ENCODE measurements around the gene KRT16.
"Not testable (repeated sequence)": the region's sequence is repeated elsewhere in the genome, so short reads cannot be mapped to it uniquely, and the experiment has no call there.

Gene KRT16

DNA sequence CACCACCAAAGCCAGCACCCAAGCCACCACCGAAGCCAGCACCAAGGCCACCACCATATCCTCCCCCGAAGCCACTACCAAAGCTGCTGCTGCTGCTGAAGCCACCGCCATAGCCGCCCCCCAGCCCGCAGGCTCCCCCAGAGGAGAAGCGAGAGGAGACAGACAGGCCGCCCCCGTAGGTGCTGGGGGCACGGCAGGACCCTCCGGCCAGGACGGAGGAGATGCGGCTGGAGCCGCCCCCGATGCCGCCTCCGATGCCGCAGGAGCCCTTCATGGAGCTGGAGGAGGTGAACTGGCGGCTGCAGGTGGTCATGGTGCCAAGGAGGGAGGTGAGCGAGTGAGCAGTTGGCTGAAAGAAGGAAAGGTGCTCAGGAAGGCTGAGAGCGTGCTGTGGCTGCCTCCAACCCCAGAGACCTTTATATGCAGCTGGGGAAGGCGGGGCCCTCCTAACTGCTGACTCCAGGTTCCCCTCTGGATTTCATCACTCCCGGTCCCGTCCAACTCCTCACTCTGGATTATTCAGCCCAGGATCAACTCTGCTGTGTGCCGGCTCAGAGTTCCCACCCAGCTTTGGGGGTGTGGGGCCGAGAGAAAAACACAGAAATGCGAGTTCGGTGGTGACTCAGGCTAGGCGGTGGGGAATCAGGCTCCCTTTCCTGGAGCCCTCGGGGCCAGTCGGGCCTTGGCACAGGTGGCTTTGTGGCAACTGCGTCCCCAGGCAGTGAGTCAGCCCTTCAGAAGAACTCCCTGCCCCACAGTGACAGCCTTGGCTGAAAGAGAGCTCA, at the start of gene KRT16:
Gene KRT16, minus strand, starts transcription at position 392 of the 785 bp plus-strand sequence. Its CDS starts 79 bp downstream, at position 313.
- peaks cover 13% of the 10 kb centered on the region for H3K27me3 Mint-ChIP-seq
- H3K4me1 Mint-ChIP-seq (ENCODE audit: low read depth); H3K4me3 Mint-ChIP-seq; H3K36me3 Mint-ChIP-seq (ENCODE audit: low read depth); H3K9me3 Mint-ChIP-seq; H3K27ac Mint-ChIP-seq: not testable (repeated sequence)

GRCh38 chr17:41660221-41660711, 47.7 kb upstream of the KRT16 start:
- H3K4me1 Mint-ChIP-seq (ENCODE audit: low read depth): peaks cover 8% of the 10 kb centered on the region
- no peaks in the 10 kb centered on the region for H3K9me3 Mint-ChIP-seq
- H3K4me3 Mint-ChIP-seq: no peak overlapping the region
- peaks cover 9% of the 10 kb centered on the region for H3K27me3 Mint-ChIP-seq
- H3K36me3 Mint-ChIP-seq (ENCODE audit: low read depth): no peaks in the 10 kb centered on the region
- no peak overlapping the region for H3K27ac Mint-ChIP-seq

GRCh38 chr17:41659427-41660212, 47.1 kb upstream of the KRT16 start:
- Mint-ChIP-seq H3K4me3 (no peak overlapping the region), H3K4me1 (ENCODE audit: low read depth) (peaks cover 8% of the 10 kb centered on the region), H3K27ac (no peak overlapping the region), H3K36me3 (ENCODE audit: low read depth) (no peaks in the 10 kb centered on the region), H3K9me3 (no peaks in the 10 kb centered on the region), H3K27me3 (peaks cover 9% of the 10 kb centered on the region)

DNA sequence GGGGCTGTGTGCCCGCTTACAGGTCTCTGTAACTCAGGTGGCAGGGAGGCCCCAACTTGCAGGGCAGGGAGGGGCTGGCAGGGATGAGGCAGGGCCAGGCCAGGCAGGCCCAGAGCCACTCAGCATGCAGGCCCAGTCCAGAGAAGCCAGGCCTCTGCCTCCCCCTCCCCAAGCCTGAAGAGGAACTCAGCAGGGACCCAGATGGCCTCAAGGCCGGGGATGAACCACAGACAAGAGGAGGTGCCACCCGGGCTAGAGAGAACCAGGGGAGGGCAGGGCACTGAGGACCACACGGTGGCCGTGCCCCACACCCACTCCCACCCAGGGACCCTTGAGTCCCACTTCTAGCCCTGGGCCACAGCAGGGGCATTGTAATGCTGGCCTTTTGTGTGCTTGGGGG, 46.3 kb upstream of the KRT16 start:
- Mint-ChIP-seq H3K27ac (no peak overlapping the region), H3K36me3 (ENCODE audit: low read depth) (no peaks in the 10 kb centered on the region), H3K9me3 (no peaks in the 10 kb centered on the region), H3K27me3 (peaks cover 6% of the 10 kb centered on the region), H3K4me1 (ENCODE audit: low read depth) (peaks cover 8% of the 10 kb centered on the region), H3K4me3 (no peak overlapping the region)

DNA sequence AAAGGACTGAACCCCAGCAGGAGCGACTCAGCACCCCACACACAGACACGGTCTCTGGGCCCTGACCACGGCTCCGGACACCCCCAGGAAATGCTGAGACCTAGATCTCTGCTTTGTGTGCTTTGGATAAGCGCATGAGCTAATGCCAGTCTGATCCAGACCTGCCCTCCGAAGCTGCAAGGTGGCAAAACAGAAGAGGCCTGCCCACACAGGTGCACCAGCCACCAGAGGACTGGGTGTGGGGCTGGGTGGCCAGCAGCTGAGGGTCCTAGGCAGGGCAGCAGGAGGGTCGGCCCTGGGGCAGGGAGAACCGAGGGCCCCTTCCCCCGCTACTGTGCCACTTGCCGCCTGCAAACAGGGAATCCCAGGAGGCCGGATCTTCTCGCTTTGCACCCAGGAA, 45.4 kb upstream of the KRT16 start:
- Mint-ChIP-seq H3K36me3 (ENCODE audit: low read depth) (no peaks in the 10 kb centered on the region), H3K27ac (no peak overlapping the region), H3K4me1 (ENCODE audit: low read depth) (peaks cover 4% of the 10 kb centered on the region), H3K9me3 (no peaks in the 10 kb centered on the region), H3K4me3 (no peak overlapping the region), H3K27me3 (no peaks in the 10 kb centered on the region)

GRCh38 chr17:41657176-41657754, 44.7 kb upstream of the KRT16 start:
- Mint-ChIP-seq H3K27me3 (no peaks in the 10 kb centered on the region), H3K9me3 (no peaks in the 10 kb centered on the region), H3K4me3 (no peak overlapping the region), H3K36me3 (ENCODE audit: low read depth) (no peaks in the 10 kb centered on the region), H3K27ac (no peak overlapping the region), H3K4me1 (ENCODE audit: low read depth) (peaks cover 4% of the 10 kb centered on the region)

DNA sequence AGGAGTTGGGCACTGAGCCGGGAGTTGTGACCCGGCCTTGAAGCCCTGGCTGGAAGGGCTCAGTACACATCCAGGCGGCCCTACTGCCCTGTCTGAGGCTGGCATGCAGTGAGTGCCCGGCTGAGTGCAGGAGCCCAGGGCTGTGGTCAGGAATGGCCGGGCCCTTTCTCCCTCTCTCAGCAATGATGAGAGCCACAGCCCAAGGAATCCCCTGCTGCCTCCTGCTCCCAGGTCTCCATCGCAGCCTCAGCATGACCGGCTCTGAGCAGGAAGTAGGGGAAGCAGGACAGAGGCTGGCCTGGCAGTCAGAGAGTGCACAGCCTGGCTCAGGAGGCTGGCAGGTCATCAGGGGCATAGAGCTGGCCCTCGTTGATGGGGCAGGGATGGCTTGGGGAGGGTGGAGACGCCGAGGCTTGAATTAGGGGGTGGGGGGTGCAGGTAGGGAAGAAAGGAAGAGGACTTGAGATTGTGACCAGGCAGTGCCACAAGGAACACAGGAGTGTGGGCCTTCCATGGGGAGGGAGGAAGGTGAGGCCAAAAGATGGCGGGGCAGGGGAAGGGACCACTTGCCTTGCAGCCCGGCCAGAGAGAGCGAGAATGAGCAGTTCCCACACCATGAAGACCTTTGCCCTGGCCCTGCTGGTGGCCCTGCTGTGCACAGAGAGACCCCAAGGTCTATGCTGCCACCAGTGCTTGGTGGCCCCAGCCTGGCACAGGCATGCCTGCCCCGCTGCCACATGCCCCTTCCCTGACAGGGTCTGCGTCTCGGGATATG, 43.9 kb upstream of the KRT16 start:
- Mint-ChIP-seq H3K9me3 (no peaks in the 10 kb centered on the region), H3K27ac (no peak overlapping the region), H3K4me3 (no peak overlapping the region), H3K36me3 (ENCODE audit: low read depth) (no peaks in the 10 kb centered on the region), H3K4me1 (ENCODE audit: low read depth) (peaks cover 4% of the 10 kb centered on the region), H3K27me3 (no peaks in the 10 kb centered on the region)

DNA sequence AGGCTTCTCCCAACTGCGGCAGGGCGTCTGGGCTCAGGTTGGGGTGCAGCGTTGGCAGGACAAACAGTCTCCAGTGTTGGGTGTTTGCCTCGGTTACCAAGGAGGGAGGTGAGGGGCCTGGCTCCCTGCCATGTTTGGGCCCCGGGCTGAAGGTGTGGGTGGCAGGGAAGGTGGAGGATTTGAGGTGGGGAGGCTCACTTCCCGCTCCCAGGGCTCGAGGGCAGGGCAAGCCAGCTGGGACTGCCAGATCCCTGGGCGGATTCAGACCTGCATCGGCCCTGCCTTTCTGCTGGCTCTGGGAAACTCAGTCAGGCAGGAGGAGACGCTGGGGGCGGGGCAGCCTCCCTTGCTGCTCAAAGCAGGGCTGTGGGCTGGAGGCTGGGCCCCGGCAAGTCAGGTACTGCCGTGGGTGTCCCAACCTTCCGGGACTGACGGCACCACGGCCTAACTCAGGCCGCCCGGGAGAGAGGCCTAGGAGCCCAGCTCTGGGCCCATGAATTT, 43.1 kb upstream of the KRT16 start:
- no peaks in the 10 kb centered on the region for H3K36me3 Mint-ChIP-seq (ENCODE audit: low read depth)

GRCh38 chr17:41654678-41655607, 42.4 kb upstream of the KRT16 start:
- Mint-ChIP-seq H3K36me3 (ENCODE audit: low read depth) (no peaks in the 10 kb centered on the region), H3K4me3 (no peak overlapping the region), H3K9me3 (no peaks in the 10 kb centered on the region), H3K27ac (no peak overlapping the region), H3K27me3 (no peaks in the 10 kb centered on the region), H3K4me1 (ENCODE audit: low read depth) (peaks cover 4% of the 10 kb centered on the region)

More for the DNA sequence above, 43.1 kb upstream of the KRT16 start:
- no peaks in the 10 kb centered on the region for H3K9me3 Mint-ChIP-seq
- no peak overlapping the region for H3K27ac Mint-ChIP-seq
- no peaks in the 10 kb centered on the region for H3K27me3 Mint-ChIP-seq
- H3K4me3 Mint-ChIP-seq: no peak overlapping the region
- peaks cover 4% of the 10 kb centered on the region for H3K4me1 Mint-ChIP-seq (ENCODE audit: low read depth)

DNA sequence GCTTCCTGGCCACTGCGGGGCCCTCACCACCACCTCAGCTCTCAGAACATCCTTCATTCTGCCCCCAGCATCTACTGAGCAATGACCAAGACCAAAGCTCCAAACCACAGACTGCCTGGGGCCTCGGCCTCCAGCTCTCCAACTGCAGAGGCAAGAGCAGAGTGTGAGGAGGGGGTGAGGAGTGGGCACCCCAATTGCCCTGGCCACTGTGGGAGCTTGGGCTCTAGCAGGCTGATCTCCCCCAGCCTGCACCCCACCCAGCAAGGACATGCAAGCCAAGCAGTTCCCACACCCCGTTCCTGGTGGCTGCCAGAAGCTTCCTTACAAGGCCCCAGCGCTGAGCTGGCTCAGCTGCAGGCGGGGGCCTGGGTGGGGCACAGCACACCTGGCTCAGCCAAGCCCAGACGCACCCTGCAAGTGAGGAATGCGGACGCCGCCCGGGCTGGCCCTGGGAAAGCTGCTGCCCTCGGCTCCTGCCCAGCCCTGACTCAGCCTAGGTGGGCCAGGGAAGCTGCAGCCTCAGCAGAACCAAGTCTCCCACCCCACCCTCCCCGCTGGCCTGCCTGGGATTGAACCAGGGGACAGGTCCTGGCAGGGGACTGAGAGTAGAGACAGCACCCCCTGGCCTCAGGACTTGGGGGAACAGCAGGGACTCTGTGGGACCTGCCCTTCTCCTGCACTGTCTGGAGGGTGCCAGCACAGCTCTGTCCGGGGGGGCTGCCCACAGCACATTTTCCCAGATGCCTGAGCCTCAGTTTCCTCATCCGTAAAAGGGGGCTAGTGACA, 41.5 kb upstream of the KRT16 start:
- peaks cover 4% of the 10 kb centered on the region for H3K4me1 Mint-ChIP-seq (ENCODE audit: low read depth)
- H3K4me3 Mint-ChIP-seq: no peak overlapping the region
- no peaks in the 10 kb centered on the region for H3K9me3 Mint-ChIP-seq
- no peaks in the 10 kb centered on the region for H3K36me3 Mint-ChIP-seq (ENCODE audit: low read depth)
- no peak overlapping the region for H3K27ac Mint-ChIP-seq
- no peaks in the 10 kb centered on the region for H3K27me3 Mint-ChIP-seq

DNA sequence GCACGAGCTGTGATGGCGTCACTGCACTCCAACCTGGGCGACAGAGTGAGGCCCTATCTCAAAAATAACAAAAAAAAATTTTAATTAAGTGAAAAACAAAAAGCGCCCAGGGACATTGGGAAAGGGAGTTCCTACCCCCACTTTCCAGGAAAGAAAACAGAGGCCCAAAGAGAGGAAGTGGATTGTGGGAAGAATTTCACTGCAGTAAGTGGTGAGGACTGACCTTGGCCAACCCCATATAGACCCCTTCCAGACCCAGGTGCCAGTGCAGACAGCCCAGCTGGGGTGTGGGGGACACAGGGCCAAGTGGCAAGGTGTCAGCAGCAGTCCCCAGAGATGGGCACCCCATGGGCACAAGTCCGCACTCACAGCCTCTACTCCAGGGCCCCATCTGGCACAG, 40.9 kb upstream of the KRT16 start:
- no peaks in the 10 kb centered on the region for H3K36me3 Mint-ChIP-seq (ENCODE audit: low read depth)
- H3K4me1 Mint-ChIP-seq (ENCODE audit: low read depth): peaks cover 8% of the 10 kb centered on the region
- H3K4me3 Mint-ChIP-seq: no peak overlapping the region
- no peak overlapping the region for H3K27ac Mint-ChIP-seq
- no peaks in the 10 kb centered on the region for H3K27me3 Mint-ChIP-seq
- no peaks in the 10 kb centered on the region for H3K9me3 Mint-ChIP-seq

DNA sequence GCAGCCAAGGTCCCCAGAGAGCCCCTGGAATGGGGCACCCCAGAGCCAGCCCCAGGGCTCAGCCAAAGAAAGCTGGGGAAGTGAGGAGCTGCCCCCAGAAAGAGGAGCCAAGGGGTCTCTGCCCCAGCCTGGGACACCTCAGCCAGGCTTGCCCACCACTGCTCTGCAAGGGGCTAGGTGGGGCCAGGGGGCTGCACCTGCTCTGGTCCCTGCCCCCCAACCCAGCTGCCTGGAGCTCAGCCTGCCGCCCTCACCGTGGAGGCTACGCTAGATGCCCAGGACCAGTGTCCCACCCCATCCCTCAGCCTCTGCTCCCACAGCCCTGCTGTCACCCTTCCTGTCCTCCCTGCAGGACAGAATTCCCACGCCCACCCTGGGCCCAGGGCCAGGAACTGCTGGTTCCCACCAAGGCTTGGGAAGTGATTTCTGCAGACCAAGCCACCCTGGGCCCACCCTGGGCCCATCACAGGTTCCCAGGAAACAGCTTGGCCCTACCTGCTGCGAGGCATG, 39.9 kb upstream of the KRT16 start:
- H3K36me3 Mint-ChIP-seq (ENCODE audit: low read depth): no peaks in the 10 kb centered on the region
- H3K4me3 Mint-ChIP-seq: no peak overlapping the region
- H3K27ac Mint-ChIP-seq: no peak overlapping the region
- no peaks in the 10 kb centered on the region for H3K27me3 Mint-ChIP-seq
- H3K4me1 Mint-ChIP-seq (ENCODE audit: low read depth): peaks cover 11% of the 10 kb centered on the region
- H3K9me3 Mint-ChIP-seq: no peaks in the 10 kb centered on the region
